GM06990 (cell line): ENCODE measurements around the gene BNC2.

Experiments used
- DNase-seq: peaks from one replicate; pipeline ENCODE4 v3.0.0-alpha.2; 2011; ENCODE audit not compliant: insufficient read length; ENCODE audit errors: extremely low read depth
- H3K27me3 ChIP-seq: replicated peaks from 2 replicates; pipeline ENCODE4 v1.6.0; 2011; ENCODE audit warnings: low read length; ENCODE audit not compliant: control insufficient read depth, insufficient read depth
- H3K36me3 ChIP-seq: 2 replicates; pipeline ENCODE4 v1.5.1; 2011; ENCODE audit warnings: low read length; ENCODE audit not compliant: control insufficient read depth, insufficient read depth
- H3K4me3 ChIP-seq: replicated peaks from 2 replicates; pipeline ENCODE4 v1.5.1; 2011; ENCODE audit warnings: low read depth, mild to moderate bottlenecking, control low read depth, low read length
- CTCF ChIP-seq: IDR thresholded peaks from 2 replicates; pipeline ENCODE4 v1.5.1; 2011; ENCODE audit warnings: low read length, control low read depth, mild to moderate bottlenecking, inconsistent platforms; ENCODE audit not compliant: insufficient read depth, poor library complexity, severe bottlenecking

BNC2 gene

GRCh38 chr9:16370647-16371046, 499.8 kb downstream of the BNC2 start:
- DNase-seq: no peak
- TF ChIP-seq CTCF: no peak
- Histone ChIP-seq H3K36me3 (no peaks in the 10 kb centered on the region), H3K27me3 (no peaks in the 10 kb centered on the region), H3K4me3 (no peak overlapping the region)

GRCh38 chr9:16369427-16369826, 501.0 kb downstream of the BNC2 start:
- no peak for TF ChIP-seq CTCF
- Histone ChIP-seq H3K27me3 (no peaks in the 10 kb centered on the region), H3K36me3 (no peaks in the 10 kb centered on the region), H3K4me3 (no peak overlapping the region)
- DNase-seq: no peak

- no peak for TF ChIP-seq CTCF
- DNase-seq: no peak
- Histone ChIP-seq H3K36me3 (no peaks in the 10 kb centered on the region), H3K4me3 (no peak overlapping the region), H3K27me3 (no peaks in the 10 kb centered on the region)
Observed at GRCh38 chr9:16368237-16369087, 502.0 kb downstream of the BNC2 start.

GRCh38 chr9:16367605-16368231, 502.8 kb downstream of the BNC2 start:
- no peak for DNase-seq

GRCh38 chr9:16364347-16364746, 506.1 kb downstream of the BNC2 start:
- no peak for DNase-seq
- no peak overlapping the region for H3K4me3 ChIP-seq
- H3K36me3 ChIP-seq: no peaks in the 10 kb centered on the region
- no peak for TF ChIP-seq CTCF
- H3K27me3 ChIP-seq: no peaks in the 10 kb centered on the region

More at GRCh38 chr9:16367605-16368231, 502.8 kb downstream of the BNC2 start:
- TF ChIP-seq CTCF: no peak
- Histone ChIP-seq H3K36me3 (no peaks in the 10 kb centered on the region), H3K4me3 (no peak overlapping the region), H3K27me3 (no peaks in the 10 kb centered on the region)

- H3K36me3 ChIP-seq: no peaks in the 10 kb centered on the region
- no peaks in the 10 kb centered on the region for H3K27me3 ChIP-seq
Observed at GRCh38 chr9:16363916-16364315, 506.6 kb downstream of the BNC2 start.

More at GRCh38 chr9:16363916-16364315, 506.6 kb downstream of the BNC2 start:
- no peak overlapping the region for H3K4me3 ChIP-seq
- TF ChIP-seq CTCF: no peak
- DNase-seq: no peak
